ENCODE results near the gene VSIG8.

Gene VSIG8

GRCh38 chr1:159829273-159829634 lies 33.2 kb downstream of the VSIG8 start:
- TF ChIP-seq, protein P1, sequence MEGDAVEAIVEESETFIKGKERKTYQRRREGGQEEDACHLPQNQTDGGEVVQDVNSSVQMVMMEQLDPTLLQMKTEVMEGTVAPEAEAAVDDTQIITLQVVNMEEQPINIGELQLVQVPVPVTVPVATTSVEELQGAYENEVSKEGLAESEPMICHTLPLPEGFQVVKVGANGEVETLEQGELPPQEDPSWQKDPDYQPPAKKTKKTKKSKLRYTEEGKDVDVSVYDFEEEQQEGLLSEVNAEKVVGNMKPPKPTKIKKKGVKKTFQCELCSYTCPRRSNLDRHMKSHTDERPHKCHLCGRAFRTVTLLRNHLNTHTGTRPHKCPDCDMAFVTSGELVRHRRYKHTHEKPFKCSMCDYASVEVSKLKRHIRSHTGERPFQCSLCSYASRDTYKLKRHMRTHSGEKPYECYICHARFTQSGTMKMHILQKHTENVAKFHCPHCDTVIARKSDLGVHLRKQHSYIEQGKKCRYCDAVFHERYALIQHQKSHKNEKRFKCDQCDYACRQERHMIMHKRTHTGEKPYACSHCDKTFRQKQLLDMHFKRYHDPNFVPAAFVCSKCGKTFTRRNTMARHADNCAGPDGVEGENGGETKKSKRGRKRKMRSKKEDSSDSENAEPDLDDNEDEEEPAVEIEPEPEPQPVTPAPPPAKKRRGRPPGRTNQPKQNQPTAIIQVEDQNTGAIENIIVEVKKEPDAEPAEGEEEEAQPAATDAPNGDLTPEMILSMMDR (IDR thresholded peaks at IDR 0.05; ENCODE audit: control insufficient read depth, insufficient read depth, low read depth, low read length, missing control alignments), result no peak
- no peak overlapping the region for H3K4me3 ChIP-seq (ENCODE audit: control insufficient read depth, low read depth, low read length)
- DNase-seq (ENCODE audit: low read depth), result no peak

GRCh38 chr1:159828581-159829272 lies 33.7 kb downstream of the VSIG8 start:
- H3K4me3 ChIP-seq (ENCODE audit: control insufficient read depth, low read depth, low read length), result no peak overlapping the region
- DNase-seq (ENCODE audit: low read depth), result no peak
- TF ChIP-seq, protein P1 (IDR thresholded peaks at IDR 0.05; ENCODE audit: control insufficient read depth, insufficient read depth, low read depth, low read length, missing control alignments), result no peak

GRCh38 chr1:159828176-159828575 lies 34.3 kb downstream of the VSIG8 start:
- TF ChIP-seq, protein P1 (IDR thresholded peaks at IDR 0.05; ENCODE audit: control insufficient read depth, insufficient read depth, low read depth, low read length, missing control alignments), result no peak
- DNase-seq (ENCODE audit: low read depth), result no peak
- no peak overlapping the region for H3K4me3 ChIP-seq (ENCODE audit: control insufficient read depth, low read depth, low read length)

DNA sequence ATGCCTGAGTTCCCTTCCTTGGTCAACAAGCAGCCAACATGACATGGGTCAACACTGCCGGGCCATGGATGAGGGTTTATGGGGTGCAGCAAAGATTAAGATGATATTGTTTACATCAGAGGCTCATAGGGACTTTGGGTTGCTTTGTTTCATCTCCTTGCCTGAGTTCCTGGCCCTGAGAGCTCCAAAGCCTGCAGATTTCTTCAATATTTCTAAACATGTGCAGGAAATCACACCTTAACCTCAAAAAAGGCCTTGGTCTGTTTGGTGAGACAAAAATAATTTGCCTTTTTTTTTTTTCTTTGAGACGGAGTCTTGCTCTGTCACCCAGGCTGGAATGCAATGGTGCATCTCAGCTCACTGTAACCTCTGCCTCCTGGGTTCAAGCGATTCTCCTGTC lies 34.9 kb downstream of the VSIG8 start:
- no peak overlapping the region for H3K4me3 ChIP-seq (ENCODE audit: control insufficient read depth, low read depth, low read length)
- TF ChIP-seq, protein P1 (IDR thresholded peaks at IDR 0.05; ENCODE audit: control insufficient read depth, insufficient read depth, low read depth, low read length, missing control alignments), result no peak
- no peak for DNase-seq (ENCODE audit: low read depth)

GRCh38 chr1:159827102-159827490 lies 35.4 kb downstream of the VSIG8 start:
- H3K4me3 ChIP-seq (ENCODE audit: control insufficient read depth, low read depth, low read length), result no peak overlapping the region
- no peak for DNase-seq (ENCODE audit: low read depth)
- TF ChIP-seq, protein P1 (IDR thresholded peaks at IDR 0.05; ENCODE audit: control insufficient read depth, insufficient read depth, low read depth, low read length, missing control alignments), result no peak

GRCh38 chr1:159826441-159827101 lies 35.9 kb downstream of the VSIG8 start, which contains the start of gene SLAMF8:
TSS of gene SLAMF8 (plus strand) at chr1:159826873. CDS start at chr1:159826899, 26 bp downstream.
- no peak within 1 kb of the TSS for H3K4me3 ChIP-seq (ENCODE audit: control insufficient read depth, low read depth, low read length)
- no peak for DNase-seq (ENCODE audit: low read depth)
- TF ChIP-seq, protein P1 (IDR thresholded peaks at IDR 0.05; ENCODE audit: control insufficient read depth, insufficient read depth, low read depth, low read length, missing control alignments), result no peak

Measured in AG09309 (cell line).